Activated CD8-positive, alpha-beta memory T cell treated with anti-CD3 and anti-CD28 coated beads, Interleukin-2, amount 50 U/mL, for 4 hours (primary cell): ENCODE measurements around the gene CBR4.
"Not testable (repeated sequence)": the region's sequence is repeated elsewhere in the genome, so short reads cannot be mapped to it uniquely, and the experiment has no call there.

Experiments used
- DNase-seq: peaks from one replicate; pipeline ENCODE4 v3.0.0-alpha.2; 2020

CBR4 gene

GRCh38 chr4:168992952-168993482 lies 17.0 kb downstream of the CBR4 start:
- DNase-seq: not testable (repeated sequence)

- no peak for DNase-seq
These were observed 28.1 kb downstream of the CBR4 start for GRCh38 chr4:168981942-168982341.

GRCh38 chr4:168981460-168981859 lies 28.6 kb downstream of the CBR4 start:
- no peak for DNase-seq

GRCh38 chr4:168979338-168979737 lies 30.7 kb downstream of the CBR4 start:
- no peak for DNase-seq

GRCh38 chr4:168978001-168978700 lies 31.9 kb downstream of the CBR4 start:
- DNase-seq: no peak

- no peak for DNase-seq
These were observed 37.5 kb downstream of the CBR4 start for GRCh38 chr4:168972596-168972995.

GRCh38 chr4:168960716-168961115 lies 49.3 kb downstream of the CBR4 start:
- no peak for DNase-seq

GRCh38 chr4:168955674-168956073 lies 54.4 kb downstream of the CBR4 start:
- no peak for DNase-seq

- not testable (repeated sequence) for DNase-seq
These were observed 57.2 kb downstream of the CBR4 start for GRCh38 chr4:168952821-168953246.

GRCh38 chr4:168945291-168945690 lies 64.8 kb downstream of the CBR4 start:
- no peak for DNase-seq

GRCh38 chr4:168942985-168943384 lies 67.1 kb downstream of the CBR4 start:
- DNase-seq: no peak
